ENCODE results near the gene ADCY7. TPM values are rescaled to one million over a fixed set of nuclear protein-coding genes. Genes with fewer than 3 reads are reported as not detected.

The ADCY7 gene
- total RNA-seq, 1 experiment from 2014 or later = 53.7 TPM

GRCh38 chr16:50247906-50248608 is 18.3 kb upstream of the ADCY7 start:
- DNase-seq (ENCODE audit: low read depth) = no peak

- no peak for DNase-seq (ENCODE audit: low read depth)
Observed at GRCh38 chr16:50248845-50249244, 17.5 kb upstream of the ADCY7 start.

- DNase-seq (ENCODE audit: low read depth) = peak; percentile 84
Observed at GRCh38 chr16:50251375-50252081, 14.8 kb upstream of the ADCY7 start.

- no peak for DNase-seq (ENCODE audit: low read depth)
Observed at GRCh38 chr16:50252082-50252611, 14.2 kb upstream of the ADCY7 start.

GRCh38 chr16:50252874-50253513 is 13.4 kb upstream of the ADCY7 start:
- DNase-seq (ENCODE audit: low read depth) = no peak

GRCh38 chr16:50253514-50253910 is 12.8 kb upstream of the ADCY7 start:
- no peak for DNase-seq (ENCODE audit: low read depth)

GRCh38 chr16:50254072-50254471 is 12.3 kb upstream of the ADCY7 start:
- DNase-seq (ENCODE audit: low read depth) = no peak

GRCh38 chr16:50255538-50255937 is 10.8 kb upstream of the ADCY7 start:
- no peak for DNase-seq (ENCODE audit: low read depth)

- no peak for DNase-seq (ENCODE audit: low read depth)
Observed at GRCh38 chr16:50256604-50257003, 9.7 kb upstream of the ADCY7 start.

- DNase-seq (ENCODE audit: low read depth) = no peak
Observed at GRCh38 chr16:50257876-50258275, 8.5 kb upstream of the ADCY7 start.

- DNase-seq (ENCODE audit: low read depth) = no peak
Observed at GRCh38 chr16:50259334-50260205, 6.8 kb upstream of the ADCY7 start.

GRCh38 chr16:50260206-50261159 is 5.9 kb upstream of the ADCY7 start:
- no peak for DNase-seq (ENCODE audit: low read depth)

GRCh38 chr16:50261160-50261706 is 5.1 kb upstream of the ADCY7 start:
- no peak for DNase-seq (ENCODE audit: low read depth)

GRCh38 chr16:50261707-50262235 is 4.6 kb upstream of the ADCY7 start:
- no peak for DNase-seq (ENCODE audit: low read depth)

- no peak for DNase-seq (ENCODE audit: low read depth)
Observed at GRCh38 chr16:50263060-50263909, 3.1 kb upstream of the ADCY7 start.

- peak; percentile 43 for DNase-seq (ENCODE audit: low read depth)
Observed at GRCh38 chr16:50263940-50264929, 2.1 kb upstream of the ADCY7 start.

GRCh38 chr16:50265260-50265659 is 1.1 kb upstream of the ADCY7 start:
- peak; percentile 34 for DNase-seq (ENCODE audit: low read depth)

All from HT1080 (cell line).